Fibroblast of mammary gland (primary cell): ENCODE measurements around the gene EPHB2.

Experiments
- DNase-seq: peaks from one replicate; pipeline ENCODE4 v3.0.0-alpha.2; 2010; ENCODE audit warnings: low read depth
- H3K4me3 ChIP-seq: 2 replicates; pipeline ENCODE4 v1.5.1; 2011; ENCODE audit warnings: low read depth, mild to moderate bottlenecking, low read length, moderate library complexity; ENCODE audit not compliant: control insufficient read depth
- TF ChIP-seq, protein P1 (sequence below): conservative IDR thresholded peaks from 2 replicates; pipeline ENCODE4 v1.5.1; 2011; ENCODE audit warnings: low read depth, low read length, inconsistent platforms; ENCODE audit not compliant: control insufficient read depth, insufficient read depth

EPHB2 gene

GRCh38 chr1:22807340-22807739 lies 96.7 kb downstream of the EPHB2 start:
- no peak for DNase-seq
- no peak overlapping the region for H3K4me3 ChIP-seq
- TF ChIP-seq, protein P1, sequence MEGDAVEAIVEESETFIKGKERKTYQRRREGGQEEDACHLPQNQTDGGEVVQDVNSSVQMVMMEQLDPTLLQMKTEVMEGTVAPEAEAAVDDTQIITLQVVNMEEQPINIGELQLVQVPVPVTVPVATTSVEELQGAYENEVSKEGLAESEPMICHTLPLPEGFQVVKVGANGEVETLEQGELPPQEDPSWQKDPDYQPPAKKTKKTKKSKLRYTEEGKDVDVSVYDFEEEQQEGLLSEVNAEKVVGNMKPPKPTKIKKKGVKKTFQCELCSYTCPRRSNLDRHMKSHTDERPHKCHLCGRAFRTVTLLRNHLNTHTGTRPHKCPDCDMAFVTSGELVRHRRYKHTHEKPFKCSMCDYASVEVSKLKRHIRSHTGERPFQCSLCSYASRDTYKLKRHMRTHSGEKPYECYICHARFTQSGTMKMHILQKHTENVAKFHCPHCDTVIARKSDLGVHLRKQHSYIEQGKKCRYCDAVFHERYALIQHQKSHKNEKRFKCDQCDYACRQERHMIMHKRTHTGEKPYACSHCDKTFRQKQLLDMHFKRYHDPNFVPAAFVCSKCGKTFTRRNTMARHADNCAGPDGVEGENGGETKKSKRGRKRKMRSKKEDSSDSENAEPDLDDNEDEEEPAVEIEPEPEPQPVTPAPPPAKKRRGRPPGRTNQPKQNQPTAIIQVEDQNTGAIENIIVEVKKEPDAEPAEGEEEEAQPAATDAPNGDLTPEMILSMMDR, result no peak

DNA sequence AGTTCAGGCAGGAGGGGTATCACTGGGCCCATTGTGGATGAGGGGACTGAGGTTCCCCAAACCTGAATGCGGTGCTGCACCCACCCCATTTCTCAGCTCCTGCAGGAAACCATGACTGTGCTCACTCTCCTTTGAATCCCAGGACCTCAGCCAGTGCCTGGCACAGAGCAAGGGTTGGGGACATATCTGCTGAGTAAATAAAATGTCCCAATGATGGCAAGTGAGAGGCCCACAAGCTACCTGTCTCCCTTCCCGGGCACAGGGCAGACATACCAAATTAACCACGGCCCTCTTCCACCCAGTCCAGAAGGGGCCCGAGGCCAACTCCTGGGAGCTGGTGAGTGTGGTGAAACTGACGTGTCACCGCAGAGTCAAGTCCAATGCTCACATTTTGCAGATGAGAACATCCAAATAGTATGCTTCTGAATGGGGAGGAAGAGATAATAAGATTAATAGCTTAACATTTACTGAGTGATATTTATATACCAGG lies 97.6 kb downstream of the EPHB2 start:
- H3K4me3 ChIP-seq, result no peak overlapping the region
- peak; percentile 89 for DNase-seq
- TF ChIP-seq, protein P1, result no peak

GRCh38 chr1:22808676-22809483 lies 98.2 kb downstream of the EPHB2 start:
- H3K4me3 ChIP-seq, result no peak overlapping the region
- TF ChIP-seq, protein P1, result no peak
- peak; percentile 94 for DNase-seq

- H3K4me3 ChIP-seq, result no peak overlapping the region
- DNase-seq, result no peak
- TF ChIP-seq, protein P1, result no peak
These were observed 99.1 kb downstream of the EPHB2 start for GRCh38 chr1:22809783-22810182.

GRCh38 chr1:22810378-22810777 lies 99.7 kb downstream of the EPHB2 start:
- no peak overlapping the region for H3K4me3 ChIP-seq
- no peak for DNase-seq
- TF ChIP-seq, protein P1, result no peak

DNA sequence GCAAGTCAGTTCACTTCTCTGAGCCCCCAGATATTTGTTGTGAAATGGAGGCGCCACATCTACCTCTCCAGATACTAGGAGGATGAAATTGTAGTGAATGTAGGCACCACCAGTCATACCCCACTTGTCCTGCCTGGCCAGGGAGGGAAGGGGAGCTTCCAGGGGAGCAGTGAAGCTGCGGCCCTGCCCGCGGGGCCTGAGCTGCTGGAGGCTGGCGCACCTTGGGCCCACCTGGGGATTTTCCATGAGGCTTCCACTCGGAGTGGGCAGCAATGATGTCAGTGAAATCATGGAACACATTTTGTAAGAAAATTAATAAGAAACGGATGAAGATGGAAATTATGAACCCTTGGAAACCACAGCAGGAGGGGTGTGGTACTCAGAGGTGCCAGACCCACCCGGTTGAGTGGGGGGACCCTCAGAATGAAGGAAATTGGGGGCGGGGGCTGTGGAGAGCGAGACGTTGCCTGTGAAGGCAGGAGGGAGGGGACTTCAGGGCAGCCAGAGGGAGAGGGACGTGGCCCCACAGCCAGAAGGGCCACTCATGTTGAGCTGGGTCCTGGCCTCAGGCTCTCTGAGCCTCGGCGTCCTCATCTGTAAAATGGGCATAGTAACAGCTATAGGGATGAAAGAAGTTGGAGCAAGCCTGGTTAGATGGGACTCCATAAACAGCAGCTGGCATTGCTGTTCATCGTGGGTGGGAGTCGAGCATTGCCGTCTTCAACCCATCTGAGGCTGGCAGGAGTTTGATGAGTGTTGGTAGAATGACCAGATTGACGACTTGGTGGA lies 101.6 kb downstream of the EPHB2 start:
- no peak overlapping the region for H3K4me3 ChIP-seq
- TF ChIP-seq, protein P1, result no peak
- no peak for DNase-seq
